ENCODE results near the gene AMPD2.

DNA sequence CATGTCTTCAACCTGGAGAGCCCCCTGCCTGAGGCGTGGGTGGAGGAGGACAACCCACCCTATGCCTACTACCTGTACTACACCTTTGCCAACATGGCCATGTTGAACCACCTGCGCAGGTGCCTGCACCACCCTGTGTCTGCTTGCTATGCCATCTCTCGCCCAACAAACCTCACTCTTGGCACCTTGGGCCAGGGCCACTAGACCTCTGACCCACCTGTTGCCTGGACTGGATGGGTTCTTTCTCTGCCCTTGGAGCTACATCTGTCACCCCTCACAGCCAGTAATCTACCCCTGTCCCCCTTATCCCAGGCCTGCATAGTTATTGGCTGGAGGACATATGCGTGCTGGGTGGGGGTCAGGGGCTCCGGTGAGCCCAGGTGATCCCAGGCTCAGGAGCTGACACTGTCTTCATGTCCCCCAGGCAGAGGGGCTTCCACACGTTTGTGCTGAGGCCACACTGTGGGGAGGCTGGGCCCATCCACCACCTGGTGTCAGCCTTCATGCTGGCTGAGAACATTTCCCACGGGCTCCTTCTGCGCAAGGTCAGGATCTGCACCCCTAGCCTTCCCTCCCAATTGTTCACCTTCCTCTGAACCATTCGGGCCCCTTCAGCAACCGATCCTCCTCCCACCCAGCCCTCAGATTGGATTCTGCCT lies 9.9 kb downstream of the AMPD2 start:
- no peak for TF ChIP-seq POLR2AphosphoS5 (IDR thresholded peaks at IDR 0.05)
- TF ChIP-seq, protein P1, sequence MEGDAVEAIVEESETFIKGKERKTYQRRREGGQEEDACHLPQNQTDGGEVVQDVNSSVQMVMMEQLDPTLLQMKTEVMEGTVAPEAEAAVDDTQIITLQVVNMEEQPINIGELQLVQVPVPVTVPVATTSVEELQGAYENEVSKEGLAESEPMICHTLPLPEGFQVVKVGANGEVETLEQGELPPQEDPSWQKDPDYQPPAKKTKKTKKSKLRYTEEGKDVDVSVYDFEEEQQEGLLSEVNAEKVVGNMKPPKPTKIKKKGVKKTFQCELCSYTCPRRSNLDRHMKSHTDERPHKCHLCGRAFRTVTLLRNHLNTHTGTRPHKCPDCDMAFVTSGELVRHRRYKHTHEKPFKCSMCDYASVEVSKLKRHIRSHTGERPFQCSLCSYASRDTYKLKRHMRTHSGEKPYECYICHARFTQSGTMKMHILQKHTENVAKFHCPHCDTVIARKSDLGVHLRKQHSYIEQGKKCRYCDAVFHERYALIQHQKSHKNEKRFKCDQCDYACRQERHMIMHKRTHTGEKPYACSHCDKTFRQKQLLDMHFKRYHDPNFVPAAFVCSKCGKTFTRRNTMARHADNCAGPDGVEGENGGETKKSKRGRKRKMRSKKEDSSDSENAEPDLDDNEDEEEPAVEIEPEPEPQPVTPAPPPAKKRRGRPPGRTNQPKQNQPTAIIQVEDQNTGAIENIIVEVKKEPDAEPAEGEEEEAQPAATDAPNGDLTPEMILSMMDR (IDR thresholded peaks at IDR 0.05) = no peak
- no peak for TF ChIP-seq POLR2A (IDR thresholded peaks at IDR 0.05)

All from prostate gland (tissue), 2 donors.